Measurements from ENCODE around the gene NEK8.

- no peak for TF ChIP-seq CTCF (conservative IDR thresholded peaks at IDR 0.05; ENCODE audit: low read length)
- no peak for TF ChIP-seq EZH2phosphoT487 (IDR thresholded peaks at IDR 0.05; ENCODE audit: borderline replicate concordance, low read depth, low read length)
Measured at GRCh38 chr17:28698253-28698941, 30.2 kb upstream of the NEK8 start.
